ENCODE results near the gene ETHE1. TPM values are rescaled to one million over a fixed set of nuclear protein-coding genes. Genes with fewer than 3 reads are reported as not detected.

The ETHE1 gene
- total and polyA plus RNA-seq, 2 donors (not counting 1 experiment from before 2014, with no cell fraction given): 16.0 to 39.4 TPM

- Histone ChIP-seq H3K4me2 (replicated peaks; ENCODE audit: low read depth, low read length, poor library complexity, severe bottlenecking) (peak overlapping the region; percentile 28), H3K4me1 (ENCODE audit: control insufficient read depth in 2 of 2, insufficient read depth in 2 of 2, low read length in 2 of 2) (peaks cover 32 to 36% of the 10 kb centered on the region in 2 donors), H3K27me3 (replicated peaks in 1 of 4; ENCODE audit: control extremely low read depth in 1 of 4, control insufficient read depth in 3 of 4, insufficient read depth in 4 of 4, low read length in 3 of 4) (no peaks in the 10 kb centered on the region), H3K36me3 (replicated peaks in 1 of 2; ENCODE audit: control extremely low read depth in 1 of 2, control insufficient read depth in 1 of 2, extremely low read depth in 1 of 2, insufficient read depth in 2 of 2, low read length in 1 of 2) (no peaks in the 10 kb centered on the region), H3K79me2 (ENCODE audit: control insufficient read depth, insufficient read depth, low read length) (no peaks in the 10 kb centered on the region), H4K20me1 (ENCODE audit: control insufficient read depth, insufficient read depth, low read length, poor library complexity, severe bottlenecking) (no peaks in the 10 kb centered on the region), H2AFZ (ENCODE audit: insufficient read depth, low read depth, low read length, poor library complexity, severe bottlenecking) (no peak overlapping the region), H3K27ac (ENCODE audit: low read length in 2 of 2) (no peak overlapping the region), H3K9me3 (ENCODE audit: control extremely low read depth in 1 of 3, control insufficient read depth in 2 of 3, insufficient read depth in 1 of 3, low read length in 2 of 3) (no peaks in the 10 kb centered on the region), H3K9ac (ENCODE audit: low read length) (no peak overlapping the region), H3K4me3 (ENCODE audit: control extremely low read depth in 1 of 5, extremely low read depth in 1 of 5, insufficient read depth in 1 of 5, low read depth in 2 of 5, low read length in 4 of 5) (no peak overlapping the region)
- TF ChIP-seq EZH2 (IDR thresholded peaks at IDR 0.05; ENCODE audit: borderline replicate concordance, insufficient read depth, low read depth, low read length, poor library complexity, severe bottlenecking): no peak
- TF ChIP-seq, protein P1, sequence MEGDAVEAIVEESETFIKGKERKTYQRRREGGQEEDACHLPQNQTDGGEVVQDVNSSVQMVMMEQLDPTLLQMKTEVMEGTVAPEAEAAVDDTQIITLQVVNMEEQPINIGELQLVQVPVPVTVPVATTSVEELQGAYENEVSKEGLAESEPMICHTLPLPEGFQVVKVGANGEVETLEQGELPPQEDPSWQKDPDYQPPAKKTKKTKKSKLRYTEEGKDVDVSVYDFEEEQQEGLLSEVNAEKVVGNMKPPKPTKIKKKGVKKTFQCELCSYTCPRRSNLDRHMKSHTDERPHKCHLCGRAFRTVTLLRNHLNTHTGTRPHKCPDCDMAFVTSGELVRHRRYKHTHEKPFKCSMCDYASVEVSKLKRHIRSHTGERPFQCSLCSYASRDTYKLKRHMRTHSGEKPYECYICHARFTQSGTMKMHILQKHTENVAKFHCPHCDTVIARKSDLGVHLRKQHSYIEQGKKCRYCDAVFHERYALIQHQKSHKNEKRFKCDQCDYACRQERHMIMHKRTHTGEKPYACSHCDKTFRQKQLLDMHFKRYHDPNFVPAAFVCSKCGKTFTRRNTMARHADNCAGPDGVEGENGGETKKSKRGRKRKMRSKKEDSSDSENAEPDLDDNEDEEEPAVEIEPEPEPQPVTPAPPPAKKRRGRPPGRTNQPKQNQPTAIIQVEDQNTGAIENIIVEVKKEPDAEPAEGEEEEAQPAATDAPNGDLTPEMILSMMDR (IDR thresholded peaks at IDR 0.05): no peak
- CTCF ChIA-PET: interaction anchor here (0.5 to 1.1 kb wide), 2 partner anchors 105 to 174 kb away, joined by 3 to 4 read pairs; no protein-coding TSS in a partner anchor
- no peak for ATAC-seq (ENCODE audit: low read depth)
- intact Hi-C loops (cut with micrococcal nuclease): no loop called here
- Mint-ChIP-seq H3K27me3 (no peaks in the 10 kb centered on the region), H3K4me3 (no peak overlapping the region), H3K27ac (peak overlapping the region; percentile 75), H3K4me1 (peaks cover 27% of the 10 kb centered on the region), H3K9me3 (ENCODE audit: insufficient read depth) (no peaks in the 10 kb centered on the region)
- POLR2A ChIA-PET: interaction anchor here (0.6 to 0.7 kb wide), 3 partner anchors 15 to 1950 kb away, joined by 3 to 4 read pairs (median 4); no protein-coding TSS in a partner anchor
- WGBS (ENCODE audit: insufficient coverage): no CpG with 5 or more reads among the region's 5 CpGs
- no peak for DNase-seq
Measured at GRCh38 chr19:43489310-43489709, 37.7 kb downstream of the ETHE1 start.

GRCh38 chr19:43488179-43488578, 38.8 kb downstream of the ETHE1 start:
- Histone ChIP-seq H4K20me1 (ENCODE audit: control insufficient read depth, insufficient read depth, low read length, poor library complexity, severe bottlenecking) (no peaks in the 10 kb centered on the region), H3K4me1 (ENCODE audit: control insufficient read depth in 2 of 2, insufficient read depth in 2 of 2, low read length in 2 of 2) (peaks cover 32 to 36% of the 10 kb centered on the region in 2 donors), H3K27me3 (replicated peaks in 1 of 4; ENCODE audit: control extremely low read depth in 1 of 4, control insufficient read depth in 3 of 4, insufficient read depth in 4 of 4, low read length in 3 of 4) (no peaks in the 10 kb centered on the region), H3K9me3 (ENCODE audit: control extremely low read depth in 1 of 3, control insufficient read depth in 2 of 3, insufficient read depth in 1 of 3, low read length in 2 of 3) (no peaks in the 10 kb centered on the region), H3K36me3 (replicated peaks in 1 of 2; ENCODE audit: control extremely low read depth in 1 of 2, control insufficient read depth in 1 of 2, extremely low read depth in 1 of 2, insufficient read depth in 2 of 2, low read length in 1 of 2) (no peaks in the 10 kb centered on the region), H3K4me2 (replicated peaks; ENCODE audit: low read depth, low read length, poor library complexity, severe bottlenecking) (peak overlapping the region; percentile 57), H3K4me3 (ENCODE audit: control extremely low read depth in 1 of 5, extremely low read depth in 1 of 5, insufficient read depth in 1 of 5, low read depth in 2 of 5, low read length in 4 of 5) (no peak overlapping the region), H3K9ac (ENCODE audit: low read length) (no peak overlapping the region), H3K79me2 (ENCODE audit: control insufficient read depth, insufficient read depth, low read length) (no peaks in the 10 kb centered on the region), H2AFZ (ENCODE audit: insufficient read depth, low read depth, low read length, poor library complexity, severe bottlenecking) (no peak overlapping the region), H3K27ac (ENCODE audit: low read length in 2 of 2) (no peak overlapping the region)
- Mint-ChIP-seq H3K9me3 (ENCODE audit: insufficient read depth) (no peaks in the 10 kb centered on the region), H3K4me1 (peaks cover 27% of the 10 kb centered on the region), H3K27me3 (no peaks in the 10 kb centered on the region), H3K27ac (no peak overlapping the region), H3K4me3 (no peak overlapping the region)
- 96% methylated on average over 3 of the region's 8 CpGs for WGBS (ENCODE audit: insufficient coverage)
- ChIA-PET POLR2A (interaction anchor here (0.7 kb wide), 1 partner anchor 24 kb away, joined by 3 read pairs; no protein-coding TSS in a partner anchor), CTCF (interaction anchor here (1.1 kb wide), 1 partner anchor 32 kb away, joined by 6 read pairs; no protein-coding TSS in a partner anchor)
- ATAC-seq (ENCODE audit: low read depth): no peak
- intact Hi-C loops (cut with micrococcal nuclease): no loop called here
- no peak for DNase-seq
- TF ChIP-seq, protein P1 (IDR thresholded peaks at IDR 0.05): no peak
- no peak for TF ChIP-seq EZH2 (IDR thresholded peaks at IDR 0.05; ENCODE audit: borderline replicate concordance, insufficient read depth, low read depth, low read length, poor library complexity, severe bottlenecking)

Measured in B cell (primary cell).